Gastroesophageal sphincter (tissue), 3 donors: Measurements from ENCODE around the gene ABAT.

Experiments
- CTCF ChIP-seq, 4 experiments: fragments of 200-600 bp in 2 of 4; fragments of 450-650 bp in 2 of 4; sonication (generic) in 1 of 4; IDR thresholded peaks; one replicate each; pipeline ENCODE4 v1.5.1; 2017 to 2019; ENCODE audit warnings: antibody characterized with exemption in 4 of 4, mild to moderate bottlenecking in 2 of 4, moderate library complexity in 2 of 4
- EP300 ChIP-seq: sonication (generic); formaldehyde crosslinking; IDR thresholded peaks from one replicate; pipeline ENCODE4 v1.6.1; 2017; ENCODE audit warnings: antibody characterized with exemption, mild to moderate bottlenecking
- POLR2A ChIP-seq, 2 donors: fragments of 450-650 bp; IDR thresholded peaks; one replicate each; pipeline ENCODE4 v1.6.1; 2017; ENCODE audit warnings: antibody characterized with exemption in 2 of 2, mild to moderate bottlenecking in 2 of 2, moderate library complexity in 1 of 2
- POLR2AphosphoS5 ChIP-seq: sonication (generic); formaldehyde crosslinking; IDR thresholded peaks from one replicate; pipeline ENCODE4 v1.6.1; 2017; ENCODE audit warnings: antibody characterized with exemption

- TF ChIP-seq CTCF (IDR thresholded peaks at IDR 0.05) (no peak), EP300 (no peak), POLR2A (IDR thresholded peaks at IDR 0.05) (no peak), POLR2AphosphoS5 (no peak)
Measured at GRCh38 chr16:8785408-8785807, 111.0 kb downstream of the ABAT start.
